Right lobe of liver (tissue), 6 donors: Measurements from ENCODE around the gene MMS19. TPM values are rescaled to one million over a fixed set of nuclear protein-coding genes. Genes with fewer than 3 reads are reported as not detected.
"Not testable (repeated sequence)": the region's sequence is repeated elsewhere in the genome, so short reads cannot be mapped to it uniquely, and the experiment has no call there.

Source experiments
- ATAC-seq, 4 donors: fragments of 200-7000 bp; cut with Tn5 transposase; one replicate each; pipeline ENCODE4 v1.9.1; 2020; ENCODE audit warnings: mild to moderate bottlenecking in 4 of 4, moderate library complexity in 4 of 4
- DNase-seq, 3 donors: peaks; one replicate each; pipeline ENCODE4 v3.0.0-alpha.2; 2020
- H3K27ac ChIP-seq, 3 donors: fragments of 200-600 bp; one replicate each; pipeline ENCODE4 v1.8.0; 2022
- H3K27me3 ChIP-seq, 2 donors: fragments of 200-600 bp; one replicate each; pipeline ENCODE4 v1.8.0; 2022
- H3K36me3 ChIP-seq, 4 donors: fragments of 200-600 bp; sonication (generic) in 1 of 4; one replicate each; pipeline versions ENCODE4 v1.5.1 to v1.8.0; 2017 to 2022; ENCODE audit warnings: control low read depth in 1 of 4
- H3K4me1 ChIP-seq, 4 donors: fragments of 200-600 bp; sonication (generic) in 1 of 4; one replicate each; pipeline versions ENCODE4 v1.5.1 to v1.8.0; 2017 to 2022; ENCODE audit warnings: control low read depth in 1 of 4
- H3K4me3 ChIP-seq, 3 donors: fragments of 200-600 bp; one replicate each; pipeline ENCODE4 v1.8.0; 2022
- H3K9me3 ChIP-seq, 4 donors: fragments of 200-600 bp; sonication (generic) in 1 of 4; one replicate each; pipeline versions ENCODE4 v1.5.1 to v1.8.0; 2017 to 2022; ENCODE audit warnings: control low read depth in 1 of 4
- CTCF ChIP-seq, 4 donors: fragments of 200-600 bp in 3 of 4; fragments of 450-650 bp in 1 of 4; IDR thresholded peaks; one replicate each; pipeline versions ENCODE4 v1.5.1 to v1.8.0; 2016 to 2022; ENCODE audit warnings: antibody characterized with exemption in 4 of 4, mild to moderate bottlenecking in 2 of 4
- POLR2A ChIP-seq: fragments of 450-650 bp; IDR thresholded peaks from one replicate; pipeline ENCODE4 v1.6.1; 2017; ENCODE audit warnings: antibody characterized with exemption, mild to moderate bottlenecking
- WGBS: methylation state at CpG from one replicate; pipeline ENCODE4 v1.1.6; 2018; ENCODE audit warnings: low coverage, low lambda C conversion rate; ENCODE audit not compliant: insufficient coverage; ENCODE audit errors: missing lambda C conversion rate; 5-methylcytosine and 5-hydroxymethylcytosine counted together
- intact Hi-C, 2 donors: fragments of 100-400 bp; cut with DNase I; formaldehyde crosslinking; loops; one replicate each; pipeline versions ENCODE4 v1.11.2 to v1.14.1; 2022
- total RNA-seq, 6 experiments: library from RNA; depleted of rRNA in 2 of 6; stranded (reverse); fragments of >200 nt in 2 of 6; fragmentation: NEBNext Ultra II Directional in 3 of 6; extraction: Animal tissue kit (Norgen Biotek cat#: 25700) in 3 of 6; gene quantifications; one replicate each; pipeline versions ENCODE4 v1.1.0 to v1.2.4, GENCODE V29; 2016 to 2023
- donor health status: DM: no; HTN: yes; CAD: no.
- donor health status: DM: no; HTN: no; CAD: no.
- donor health status: DM: no; HTN: no; CAD: no.
- donor health status: DM: no; HTN: yes; CAD: no.
- donor health status: DM: no; HTN: yes; CAD: no.

The MMS19 gene
- total RNA-seq, 6 experiments from 2014 or later, result 18.7 to 40.7 (median 20.3) TPM

- no peaks in the 10 kb centered on the region for H3K27me3 ChIP-seq
- H3K4me1 ChIP-seq, result no peaks in the 10 kb centered on the region
- no peak overlapping the region for H3K27ac ChIP-seq
- 69% methylated on average over 4 of the region's 6 CpGs for WGBS
- intact Hi-C loops, result no loop called here
- no peak for TF ChIP-seq CTCF (IDR thresholded peaks at IDR 0.05)
- no peak for TF ChIP-seq POLR2A
- ATAC-seq, result no peak
- no peak for DNase-seq
- H3K4me3 ChIP-seq, result no peak overlapping the region
- no peaks in the 10 kb centered on the region for H3K36me3 ChIP-seq
- no peaks in the 10 kb centered on the region for H3K9me3 ChIP-seq
Observed at GRCh38 chr10:97533888-97534287, 35.7 kb upstream of the MMS19 start.

GRCh38 chr10:97532935-97533671, 34.9 kb upstream of the MMS19 start:
- WGBS, result 91% methylated on average over 5 of the region's 12 CpGs
- Histone ChIP-seq H3K9me3 (no peaks in the 10 kb centered on the region), H3K27ac (no peak overlapping the region), H3K27me3 (no peaks in the 10 kb centered on the region), H3K4me3 (no peak overlapping the region), H3K4me1 (no peaks in the 10 kb centered on the region), H3K36me3 (no peaks in the 10 kb centered on the region)
- no peak for TF ChIP-seq POLR2A
- TF ChIP-seq CTCF (IDR thresholded peaks at IDR 0.05), result no peak
- no peak for ATAC-seq
- intact Hi-C loops, result no loop called here
- no peak for DNase-seq

GRCh38 chr10:97531401-97531986, 33.3 kb upstream of the MMS19 start:
- no peak overlapping the region for H3K4me3 ChIP-seq
- TF ChIP-seq CTCF (IDR thresholded peaks at IDR 0.05) (no peak), POLR2A (no peak)
- intact Hi-C loops, result no loop called here
- ATAC-seq, result no peak
- no peak for DNase-seq
- H3K4me1 ChIP-seq, result no peaks in the 10 kb centered on the region
- H3K27me3 ChIP-seq, result no peaks in the 10 kb centered on the region
- H3K36me3 ChIP-seq, result no peaks in the 10 kb centered on the region
- no peak overlapping the region for H3K27ac ChIP-seq
- H3K9me3 ChIP-seq, result no peaks in the 10 kb centered on the region
- 90% methylated on average over 3 of the region's 10 CpGs for WGBS

- ATAC-seq, result no peak
- no peaks in the 10 kb centered on the region for H3K9me3 ChIP-seq
- no peak for TF ChIP-seq CTCF (IDR thresholded peaks at IDR 0.05)
- no peak for TF ChIP-seq POLR2A
Observed at GRCh38 chr10:97529685-97530465, 31.7 kb upstream of the MMS19 start.

GRCh38 chr10:97528876-97529275, 30.7 kb upstream of the MMS19 start:
- intact Hi-C loops, H3K27me3 ChIP-seq, H3K27ac ChIP-seq, H3K36me3 ChIP-seq, H3K4me1 ChIP-seq, H3K4me3 ChIP-seq, ATAC-seq, DNase-seq, H3K9me3 ChIP-seq: not testable (repeated sequence)
- WGBS, result no CpG with 5 or more reads among the region's 29 CpGs

More at GRCh38 chr10:97529685-97530465, 31.7 kb upstream of the MMS19 start:
- no peak overlapping the region for H3K4me3 ChIP-seq
- no peak overlapping the region for H3K27ac ChIP-seq
- no peak for DNase-seq
- no peaks in the 10 kb centered on the region for H3K27me3 ChIP-seq
- no peaks in the 10 kb centered on the region for H3K36me3 ChIP-seq
- no peaks in the 10 kb centered on the region for H3K4me1 ChIP-seq
- intact Hi-C loops, result no loop called here
- 88% methylated on average over 9 of the region's 14 CpGs for WGBS
